Measurements from ENCODE around the gene FBF1.
A peak's percentile ranks its signal among the peaks of the same experiment; 100 is the strongest.

FBF1 gene

DNA sequence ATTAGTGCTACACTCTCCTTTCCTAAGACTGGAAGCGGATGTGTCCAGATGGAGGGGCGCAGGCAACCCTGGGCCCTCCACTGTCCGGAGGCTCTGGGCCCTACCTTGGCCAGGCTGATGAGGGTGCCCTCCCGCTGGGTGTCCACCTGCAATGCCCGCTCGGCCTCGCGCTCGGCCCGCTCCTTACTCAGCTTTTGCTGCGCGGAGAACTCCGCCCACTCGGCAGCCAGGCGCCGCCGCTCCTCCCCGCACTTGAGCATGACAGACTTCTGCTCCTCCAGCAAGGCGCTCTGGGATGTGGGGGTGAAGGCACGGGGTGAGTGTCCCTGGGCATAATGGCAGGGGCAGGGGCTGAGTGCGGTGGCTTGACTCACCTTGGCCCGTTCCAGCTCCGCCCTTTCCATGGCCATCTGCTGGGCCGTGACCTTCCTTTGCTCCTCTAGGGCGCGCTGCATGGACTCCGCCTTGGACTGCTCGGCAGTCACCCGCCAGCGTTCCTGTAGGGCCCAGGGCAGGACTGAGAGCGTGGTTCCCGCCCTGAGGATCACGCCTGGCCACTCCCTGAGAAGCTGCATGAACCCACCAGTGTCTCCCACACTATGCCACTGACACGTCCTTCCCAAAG is 26.1 kb downstream of the FBF1 start:
- H3K27ac ChIP-seq (ENCODE audit: extremely low read depth, low read depth, low read length) = no peak overlapping the region
- H3K9me3 ChIP-seq (ENCODE audit: control insufficient read depth, insufficient read depth, low read depth, low read length) = no peaks in the 10 kb centered on the region
- TF ChIP-seq GLIS2 (tag by site-specific recombination; IDR thresholded peaks at IDR 0.05) = 0 out of 2 replicates have a peak, but pooled peaks have one; percentile 4
- no peak for TF ChIP-seq ZNF433 (tag by site-specific recombination; IDR thresholded peaks at IDR 0.05; ENCODE audit: low read depth)
- no peaks in the 10 kb centered on the region for H3K4me1 ChIP-seq (ENCODE audit: control insufficient read depth, insufficient read depth, low read length)
- ChIA-PET CTCF (interaction anchor here (0.9 to 3.2 kb wide), 4 partner anchors 9 to 85 kb away, joined by 3 to 16 read pairs (median 8); partner anchors contain the start of genes CDK3 and MRPL38), POLR2A (interaction anchor here (1.2 to 1.6 kb wide), 3 partner anchors 10 to 21 kb away, joined by 3 to 5 read pairs (median 3); partner anchors contain the start of genes MRPL38 and TRIM65)
- peaks cover 25 to 77% of the 10 kb centered on the region in 2 experiments; a peak in 2 of 3 replicates for H3K36me3 ChIP-seq (ENCODE audit: control insufficient read depth in 2 of 2, insufficient read depth in 1 of 2, low read length in 2 of 2)
- no peak overlapping the region for H3K4me3 ChIP-seq (ENCODE audit: low read depth, low read length)

DNA sequence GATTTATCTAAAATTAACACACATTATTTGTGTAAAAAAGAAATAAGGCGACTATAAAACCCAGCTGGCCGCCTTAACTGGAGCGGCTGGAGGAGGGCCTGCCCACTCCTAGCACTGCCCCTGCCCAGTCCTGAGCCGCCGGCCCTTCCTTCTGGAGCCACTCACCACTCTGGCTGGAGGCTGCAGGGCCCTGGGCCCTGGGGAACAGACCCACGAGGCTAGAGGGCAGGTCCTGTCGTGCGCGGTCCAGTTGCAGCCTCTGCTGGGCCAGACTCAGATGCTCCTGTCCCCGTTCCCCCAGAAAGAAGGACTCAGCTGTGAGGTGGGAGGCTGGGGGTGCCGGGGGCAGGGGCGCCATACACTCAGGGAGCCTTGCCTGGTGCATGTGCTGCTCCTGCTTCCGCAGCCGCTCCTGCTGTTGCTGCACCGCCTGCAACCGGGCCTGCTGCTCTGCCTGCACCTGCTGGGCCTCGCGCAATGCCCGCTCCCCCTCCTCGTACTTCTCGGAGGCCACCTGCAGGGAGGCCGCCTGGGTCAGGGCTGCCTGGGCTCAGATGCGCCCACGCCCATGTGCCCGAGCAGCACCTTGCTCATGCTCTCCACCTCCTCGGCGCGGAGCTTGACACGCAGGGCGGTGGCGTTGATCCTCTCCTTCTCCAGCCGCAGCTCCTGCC is 27.2 kb downstream of the FBF1 start:
- no peak overlapping the region for H3K27ac ChIP-seq (ENCODE audit: extremely low read depth, low read depth, low read length)
- POLR2A ChIA-PET = interaction anchor here (1.4 kb wide), 1 partner anchor 17 kb away, joined by 3 read pairs; the partner anchor contains the start of gene TRIM65
- H3K4me1 ChIP-seq (ENCODE audit: control insufficient read depth, insufficient read depth, low read length) = no peaks in the 10 kb centered on the region
- TF ChIP-seq, protein P1, sequence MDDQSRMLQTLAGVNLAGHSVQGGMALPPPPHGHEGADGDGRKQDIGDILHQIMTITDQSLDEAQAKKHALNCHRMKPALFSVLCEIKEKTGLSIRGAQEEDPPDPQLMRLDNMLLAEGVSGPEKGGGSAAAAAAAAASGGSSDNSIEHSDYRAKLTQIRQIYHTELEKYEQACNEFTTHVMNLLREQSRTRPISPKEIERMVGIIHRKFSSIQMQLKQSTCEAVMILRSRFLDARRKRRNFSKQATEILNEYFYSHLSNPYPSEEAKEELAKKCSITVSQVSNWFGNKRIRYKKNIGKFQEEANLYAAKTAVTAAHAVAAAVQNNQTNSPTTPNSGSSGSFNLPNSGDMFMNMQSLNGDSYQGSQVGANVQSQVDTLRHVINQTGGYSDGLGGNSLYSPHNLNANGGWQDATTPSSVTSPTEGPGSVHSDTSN (CRISPR knock-in tag; IDR thresholded peaks at IDR 0.05) = no peak
- no peak for TF ChIP-seq ZXDB (tag by site-specific recombination; IDR thresholded peaks at IDR 0.05)
- TF ChIP-seq SETDB1 (IDR thresholded peaks at IDR 0.05; ENCODE audit: insufficient read length, low read length) = no peak
- no peak for TF ChIP-seq ZNF366 (tag by site-specific recombination; conservative IDR thresholded peaks at IDR 0.05)
- TF ChIP-seq ZNF175 (tag by site-specific recombination; IDR thresholded peaks at IDR 0.05) = no peak
- TF ChIP-seq, protein P2, sequence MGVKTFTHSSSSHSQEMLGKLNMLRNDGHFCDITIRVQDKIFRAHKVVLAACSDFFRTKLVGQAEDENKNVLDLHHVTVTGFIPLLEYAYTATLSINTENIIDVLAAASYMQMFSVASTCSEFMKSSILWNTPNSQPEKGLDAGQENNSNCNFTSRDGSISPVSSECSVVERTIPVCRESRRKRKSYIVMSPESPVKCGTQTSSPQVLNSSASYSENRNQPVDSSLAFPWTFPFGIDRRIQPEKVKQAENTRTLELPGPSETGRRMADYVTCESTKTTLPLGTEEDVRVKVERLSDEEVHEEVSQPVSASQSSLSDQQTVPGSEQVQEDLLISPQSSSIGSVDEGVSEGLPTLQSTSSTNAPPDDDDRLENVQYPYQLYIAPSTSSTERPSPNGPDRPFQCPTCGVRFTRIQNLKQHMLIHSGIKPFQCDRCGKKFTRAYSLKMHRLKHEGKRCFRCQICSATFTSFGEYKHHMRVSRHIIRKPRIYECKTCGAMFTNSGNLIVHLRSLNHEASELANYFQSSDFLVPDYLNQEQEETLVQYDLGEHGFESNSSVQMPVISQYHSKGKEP (tag by site-specific recombination; IDR thresholded peaks at IDR 0.05) = peak; percentile 57; the same call in 1 of the 2 replicates
- no peak for TF ChIP-seq ZNF624 (tag by site-specific recombination; IDR thresholded peaks at IDR 0.05)
- H3K9me3 ChIP-seq (ENCODE audit: control insufficient read depth, insufficient read depth, low read depth, low read length) = no peaks in the 10 kb centered on the region
- CTCF ChIA-PET = interaction anchor here (1.0 to 1.1 kb wide), 2 partner anchors 14 to 87 kb away, joined by 3 to 4 read pairs; partner anchors contain the start of gene CDK3
- H3K4me3 ChIP-seq (ENCODE audit: low read depth, low read length) = no peak overlapping the region
- peaks cover 22 to 75% of the 10 kb centered on the region in 2 experiments; a peak in 2 of 3 replicates for H3K36me3 ChIP-seq (ENCODE audit: control insufficient read depth in 2 of 2, insufficient read depth in 1 of 2, low read length in 2 of 2)

DNA sequence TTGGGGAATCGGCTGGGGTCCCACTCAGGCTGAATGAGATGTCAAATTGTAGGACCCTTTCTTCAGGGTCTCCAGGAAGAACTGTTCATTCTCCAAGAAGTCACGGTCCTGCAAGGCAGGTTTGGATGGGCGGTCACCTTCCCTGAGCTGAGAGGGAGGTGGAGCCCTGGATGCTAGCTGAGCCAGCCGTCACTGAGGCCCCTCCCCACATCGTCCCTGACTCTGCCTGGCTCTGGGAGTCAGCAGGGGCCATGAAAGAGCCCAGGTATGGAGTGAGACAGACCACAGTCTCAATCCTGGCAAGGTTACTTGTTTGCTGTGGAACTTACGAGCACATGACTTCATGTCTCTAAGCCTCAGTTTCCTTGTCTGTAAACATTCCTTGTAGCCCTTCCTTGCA is 30.1 kb downstream of the FBF1 start:
- Histone ChIP-seq H3K27ac (ENCODE audit: extremely low read depth, low read depth, low read length) (no peak overlapping the region), H3K4me1 (ENCODE audit: control insufficient read depth, insufficient read depth, low read length) (no peaks in the 10 kb centered on the region; the same call in 1 of the 2 replicates), H3K36me3 (ENCODE audit: control insufficient read depth in 2 of 2, insufficient read depth in 1 of 2, low read length in 2 of 2) (peaks cover 13 to 60% of the 10 kb centered on the region in 2 experiments; a peak in 2 of 3 replicates), H3K9me3 (ENCODE audit: control insufficient read depth, insufficient read depth, low read depth, low read length) (no peaks in the 10 kb centered on the region), H3K4me3 (ENCODE audit: low read depth, low read length) (no peak overlapping the region)
- TF ChIP-seq HOXA7 (CRISPR knock-in tag; IDR thresholded peaks at IDR 0.05; ENCODE audit: borderline replicate concordance) (no peak), PRDM6 (tag by site-specific recombination; IDR thresholded peaks at IDR 0.05) (no peak), WT1 (tag by site-specific recombination; IDR thresholded peaks at IDR 0.05) (no peak)
- TF ChIP-seq, protein P2 (tag by site-specific recombination; IDR thresholded peaks at IDR 0.05) = no peak
- CTCF ChIA-PET = interaction anchor here (0.6 to 11.4 kb wide), 6 partner anchors 17 to 277 kb away, joined by 3 to 224 read pairs (median 6); partner anchors contain the start of genes CDK3 and SMIM5
- POLR2A ChIA-PET = interaction anchor here (1.5 kb wide), 1 partner anchor 55 kb away, joined by 3 read pairs; the partner anchor contains the start of gene WBP2

Measured in HEK293 (cell line).